Activated CD4-positive, alpha-beta memory T cell treated with anti-CD3 and anti-CD28 coated beads for 36 hours (primary cell): ENCODE measurements around the gene CNPY2. TPM values are rescaled to one million over a fixed set of nuclear protein-coding genes. Genes with fewer than 3 reads are reported as not detected.
A peak's percentile ranks its signal among the peaks of the same experiment; 100 is the strongest.
"Not testable (repeated sequence)": the region's sequence is repeated elsewhere in the genome, so short reads cannot be mapped to it uniquely, and the experiment has no call there.

Source experiments
- CTCF ChIA-PET: fragments of 350-600 bp; sonication (Branson Sonifier 250); formaldehyde crosslinking; loops from one replicate; lab custom pipeline; 2021; ENCODE audit warnings: antibody characterized with exemption, inconsistent platforms; lab: Charles Lee
- POLR2A ChIA-PET: fragments of 350-600 bp; sonication (Branson Sonifier 250); formaldehyde crosslinking; loops from one replicate; lab custom pipeline; 2021; ENCODE audit warnings: antibody characterized with exemption; lab: Charles Lee
- DNase-seq: peaks from one replicate; pipeline ENCODE4 v3.0.0-alpha.2; 2020
- H3K27ac Mint-ChIP-seq: one replicate; pipeline ENCODE4 v1.8.0; 2021; ENCODE audit warnings: mixed read lengths
- H3K27me3 Mint-ChIP-seq: one replicate; pipeline ENCODE4 v1.8.0; 2021; ENCODE audit warnings: mixed read lengths
- H3K36me3 Mint-ChIP-seq: one replicate; pipeline ENCODE4 v1.8.0; 2021; ENCODE audit warnings: mixed read lengths
- H3K4me1 Mint-ChIP-seq: one replicate; pipeline ENCODE4 v1.8.0; 2021; ENCODE audit warnings: low read depth, mixed read lengths
- H3K4me3 Mint-ChIP-seq: one replicate; pipeline ENCODE4 v1.8.0; 2021; ENCODE audit warnings: mild to moderate bottlenecking, mixed read lengths
- H3K9me3 Mint-ChIP-seq: one replicate; pipeline ENCODE4 v1.8.0; 2021; ENCODE audit warnings: mixed read lengths
- intact Hi-C: fragments of 100-400 bp; cut with micrococcal nuclease; formaldehyde crosslinking; loops from one replicate; pipeline ENCODE4 v1.15.1; 2023
- total RNA-seq, 2 experiments: library from RNA; stranded (reverse); gene quantifications; one replicate each; pipeline ENCODE4 v1.2.3, GENCODE V29; 2021

Gene CNPY2
- total RNA-seq, 2 experiments from 2014 or later: 74.7 to 91.6 TPM

GRCh38 chr12:56296295-56296694 is 19.5 kb downstream of the CNPY2 start:
- H3K4me1 Mint-ChIP-seq: peaks cover 60% of the 10 kb centered on the region

DNA sequence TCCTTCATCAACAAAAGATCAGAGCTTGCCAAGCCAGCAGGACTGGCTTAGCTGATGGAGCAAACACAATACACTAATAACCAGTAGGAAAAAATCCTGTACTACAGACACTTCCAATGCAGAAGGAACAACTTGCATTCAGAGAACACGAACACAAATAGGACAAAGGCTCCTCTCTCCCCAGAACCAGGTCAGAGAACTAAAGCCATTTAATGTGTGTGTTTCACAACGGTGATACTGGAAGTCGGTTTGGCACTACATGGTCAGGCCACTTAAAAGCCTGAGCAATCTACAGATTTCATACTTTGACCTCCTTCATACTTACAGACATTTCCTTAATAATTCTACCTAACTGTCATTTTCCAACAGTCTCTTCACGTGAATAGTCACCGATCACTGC is 22.0 kb downstream of the CNPY2 start:
- ChIA-PET CTCF (interaction anchor here (0.6 to 1.2 kb wide), 3 partner anchors 10 to 170 kb away, joined by 3 to 4 read pairs (median 4); partner anchors contain the start of gene TIMELESS), POLR2A (no interaction called here)
- Mint-ChIP-seq H3K36me3 (peaks cover 28% of the 10 kb centered on the region), H3K4me3 (no peak overlapping the region), H3K27ac (no peak overlapping the region), H3K27me3 (no peaks in the 10 kb centered on the region), H3K4me1 (peaks cover 62% of the 10 kb centered on the region), H3K9me3 (no peaks in the 10 kb centered on the region)
- DNase-seq: no peak
- intact Hi-C loops: no loop called here

More at GRCh38 chr12:56296295-56296694, 19.5 kb downstream of the CNPY2 start:
- CTCF ChIA-PET: no interaction called here
- peak overlapping the region; percentile 57 for H3K27ac Mint-ChIP-seq
- H3K27me3 Mint-ChIP-seq: no peaks in the 10 kb centered on the region
- POLR2A ChIA-PET: interaction anchor here (1.0 kb wide), 1 partner anchor 39 kb away, joined by 3 read pairs; no protein-coding TSS in a partner anchor
- H3K9me3 Mint-ChIP-seq: no peaks in the 10 kb centered on the region
- peaks cover 21% of the 10 kb centered on the region for H3K36me3 Mint-ChIP-seq
- DNase-seq: no peak
- intact Hi-C loops: no loop called here
- no peak overlapping the region for H3K4me3 Mint-ChIP-seq

GRCh38 chr12:56288705-56289387 is 26.9 kb downstream of the CNPY2 start:
- Mint-ChIP-seq H3K27ac (no peak overlapping the region), H3K36me3 (peaks cover 18% of the 10 kb centered on the region), H3K27me3 (no peaks in the 10 kb centered on the region), H3K4me1 (peaks cover 31% of the 10 kb centered on the region), H3K9me3 (no peaks in the 10 kb centered on the region), H3K4me3 (no peak overlapping the region)
- intact Hi-C loops: no loop called here
- ChIA-PET POLR2A (interaction anchor here (1.0 to 1.1 kb wide), 2 partner anchors 13 to 37 kb away, joined by 3 to 4 read pairs; no protein-coding TSS in a partner anchor), CTCF (no interaction called here)
- no peak for DNase-seq

- Mint-ChIP-seq H3K27ac (no peak overlapping the region), H3K27me3 (no peaks in the 10 kb centered on the region), H3K4me1 (peaks cover 12% of the 10 kb centered on the region), H3K36me3 (peaks cover 37% of the 10 kb centered on the region), H3K4me3 (no peak overlapping the region), H3K9me3 (no peaks in the 10 kb centered on the region)
- DNase-seq: no peak
- POLR2A ChIA-PET: no interaction called here
- CTCF ChIA-PET: interaction anchor here (1.0 to 2.3 kb wide), 3 partner anchors 19 to 307 kb away, joined by 3 to 9 read pairs (median 6); partner anchors contain the start of gene COQ10A
- intact Hi-C loops: no loop called here
Measured at GRCh38 chr12:56286044-56286830, 29.6 kb downstream of the CNPY2 start.

DNA sequence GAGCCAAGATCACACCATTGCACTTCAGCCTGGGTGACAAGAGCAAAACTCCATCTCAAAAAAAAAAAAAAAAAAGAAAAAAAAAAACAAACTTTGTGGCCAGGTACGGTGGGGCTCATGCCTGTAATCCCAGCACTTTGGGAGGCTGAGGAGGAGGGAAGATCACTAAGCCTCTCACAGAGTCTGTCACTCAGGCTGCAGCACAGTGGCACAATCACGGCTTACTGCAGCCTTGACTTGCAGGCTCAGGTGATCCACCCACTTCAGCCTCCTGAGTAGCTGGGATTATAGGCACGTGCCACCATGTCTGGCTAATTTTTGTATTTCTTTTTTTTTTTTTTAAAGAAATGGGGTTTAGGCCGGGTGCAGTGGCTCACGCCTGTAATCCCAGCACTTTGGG is 31.5 kb downstream of the CNPY2 start:
- H3K27ac Mint-ChIP-seq, intact Hi-C loops, H3K27me3 Mint-ChIP-seq, H3K4me3 Mint-ChIP-seq, DNase-seq, H3K9me3 Mint-ChIP-seq, H3K4me1 Mint-ChIP-seq: not testable (repeated sequence)
- H3K36me3 Mint-ChIP-seq: peaks cover 34% of the 10 kb centered on the region
- CTCF ChIA-PET: interaction anchor here (1.9 kb wide), 1 partner anchor 17 kb away, joined by 6 read pairs; the partner anchor contains the start of gene COQ10A
- POLR2A ChIA-PET: interaction anchor here (0.7 kb wide), 1 partner anchor 26 kb away, joined by 3 read pairs; no protein-coding TSS in a partner anchor

GRCh38 chr12:56282579-56282978 is 33.2 kb downstream of the CNPY2 start:
- H3K27me3 Mint-ChIP-seq: no peaks in the 10 kb centered on the region
- H3K4me1 Mint-ChIP-seq: no peaks in the 10 kb centered on the region
- CTCF ChIA-PET: interaction anchor here (0.8 to 0.9 kb wide), 2 partner anchors 93 to 182 kb away, joined by 3 read pairs; partner anchors contain the start of gene SMARCC2
- intact Hi-C loops: no loop called here
- H3K9me3 Mint-ChIP-seq: no peaks in the 10 kb centered on the region
- peaks cover 38% of the 10 kb centered on the region for H3K36me3 Mint-ChIP-seq
- no peak overlapping the region for H3K4me3 Mint-ChIP-seq
- no peak for DNase-seq
- peak overlapping the region; percentile 33 for H3K27ac Mint-ChIP-seq
- POLR2A ChIA-PET: no interaction called here

DNA sequence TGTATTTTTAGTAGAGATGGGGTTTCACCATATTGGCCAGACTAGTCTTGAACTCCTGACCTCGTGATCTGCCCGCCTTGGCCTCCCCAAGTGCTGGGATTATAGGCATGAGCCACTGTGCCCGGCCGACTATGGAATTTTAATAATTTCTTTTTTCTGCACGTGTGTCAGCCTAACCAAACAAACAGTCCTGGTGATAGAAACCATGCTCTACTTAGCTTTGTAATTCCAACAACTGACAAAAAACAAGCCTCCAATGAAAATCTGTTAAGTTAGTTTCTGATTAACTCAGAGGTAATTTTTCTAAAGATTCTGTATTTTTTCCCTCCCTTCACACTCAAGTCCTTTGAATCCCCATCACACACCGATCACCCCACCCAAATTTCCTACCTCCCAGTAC is 33.8 kb downstream of the CNPY2 start:
- Mint-ChIP-seq H3K27ac (peak overlapping the region; percentile 33), H3K27me3 (no peaks in the 10 kb centered on the region), H3K4me3 (no peak overlapping the region), H3K4me1 (no peaks in the 10 kb centered on the region), H3K36me3 (peaks cover 38% of the 10 kb centered on the region), H3K9me3 (no peaks in the 10 kb centered on the region)
- no peak for DNase-seq
- intact Hi-C loops: no loop called here
- POLR2A ChIA-PET: no interaction called here
- CTCF ChIA-PET: interaction anchor here (0.9 kb wide), 1 partner anchor 92 kb away, joined by 3 read pairs; the partner anchor contains the start of gene SMARCC2

GRCh38 chr12:56280849-56281248 is 34.9 kb downstream of the CNPY2 start:
- no peaks in the 10 kb centered on the region for H3K9me3 Mint-ChIP-seq
- no peaks in the 10 kb centered on the region for H3K27me3 Mint-ChIP-seq
- H3K4me3 Mint-ChIP-seq: no peak overlapping the region
- no peaks in the 10 kb centered on the region for H3K4me1 Mint-ChIP-seq
- POLR2A ChIA-PET: no interaction called here
- no peak for DNase-seq
- H3K27ac Mint-ChIP-seq: no peak overlapping the region
- peaks cover 39% of the 10 kb centered on the region for H3K36me3 Mint-ChIP-seq
- CTCF ChIA-PET: no interaction called here
- intact Hi-C loops: no loop called here

DNA sequence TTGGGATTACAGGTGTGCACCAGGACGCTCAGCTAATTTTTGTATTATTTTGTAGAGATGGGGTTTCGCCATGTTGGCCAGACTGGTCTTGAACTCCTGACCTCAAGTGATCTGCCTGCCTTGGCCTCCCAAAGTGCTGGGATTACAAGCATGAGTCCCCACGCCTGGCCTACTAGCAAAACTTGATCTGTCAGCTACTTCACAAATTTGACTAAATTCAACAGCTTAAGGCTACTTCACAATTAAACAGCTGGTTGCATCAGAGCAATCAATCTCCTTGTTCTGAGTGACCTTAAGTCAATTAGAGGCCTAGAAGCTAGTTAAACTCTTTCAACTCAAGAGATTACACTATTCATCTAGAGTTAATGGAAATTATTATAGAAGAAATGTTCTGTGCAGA is 36.9 kb downstream of the CNPY2 start:
- intact Hi-C loops: no loop called here
- Mint-ChIP-seq H3K9me3 (no peaks in the 10 kb centered on the region), H3K27ac (no peak overlapping the region), H3K4me1 (no peaks in the 10 kb centered on the region), H3K27me3 (no peaks in the 10 kb centered on the region), H3K36me3 (peaks cover 43% of the 10 kb centered on the region), H3K4me3 (no peak overlapping the region)
- ChIA-PET CTCF (no interaction called here), POLR2A (no interaction called here)
- no peak for DNase-seq

DNA sequence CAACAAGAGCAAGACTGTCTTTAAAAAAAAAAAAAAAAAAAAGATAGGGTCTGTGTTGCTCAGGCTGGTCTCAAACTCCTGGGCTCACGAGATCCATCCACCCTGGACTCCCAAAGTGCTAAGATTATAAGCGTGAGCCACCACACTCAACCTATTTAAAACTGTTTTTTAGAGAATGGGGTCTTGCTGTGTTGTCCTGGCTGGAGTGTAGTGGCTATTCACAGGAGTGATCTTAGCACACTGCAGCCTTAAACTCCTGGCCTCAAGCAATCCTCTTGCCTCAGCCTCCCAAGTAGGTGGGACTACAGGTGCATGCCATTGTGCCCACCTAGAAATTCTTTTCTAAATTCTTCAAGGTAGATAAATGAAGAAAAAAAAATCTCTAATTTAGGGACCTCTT is 41.5 kb downstream of the CNPY2 start:
- POLR2A ChIA-PET: no interaction called here
- no peak overlapping the region for H3K4me3 Mint-ChIP-seq
- DNase-seq: no peak
- CTCF ChIA-PET: interaction anchor here (1.0 kb wide), 1 partner anchor 162 kb away, joined by 3 read pairs; no protein-coding TSS in a partner anchor
- H3K27ac Mint-ChIP-seq: no peak overlapping the region
- intact Hi-C loops: no loop called here
- no peaks in the 10 kb centered on the region for H3K9me3 Mint-ChIP-seq
- no peaks in the 10 kb centered on the region for H3K4me1 Mint-ChIP-seq
- H3K27me3 Mint-ChIP-seq: no peaks in the 10 kb centered on the region
- peaks cover 31% of the 10 kb centered on the region for H3K36me3 Mint-ChIP-seq

DNA sequence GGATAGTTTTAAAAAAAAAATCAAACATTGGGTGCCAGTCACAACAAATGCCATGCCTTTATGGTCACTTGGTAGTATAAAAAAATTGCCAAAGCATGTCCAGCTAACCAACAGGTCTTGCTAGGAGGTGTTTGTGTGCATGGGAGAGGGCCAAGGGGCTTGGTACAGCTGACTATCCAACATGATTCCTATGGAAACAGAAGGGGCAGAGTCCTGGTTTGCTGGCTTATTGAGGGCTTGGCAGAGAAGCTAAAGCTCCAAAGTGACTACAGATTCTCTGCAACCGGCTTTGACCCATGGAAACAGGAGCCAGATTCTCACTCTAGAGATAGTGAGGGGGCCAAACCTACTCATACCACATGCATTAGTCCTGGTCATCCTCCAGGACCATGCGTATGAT is 43.3 kb downstream of the CNPY2 start:
- H3K9me3 Mint-ChIP-seq, H3K27ac Mint-ChIP-seq: not testable (repeated sequence)
- H3K36me3 Mint-ChIP-seq: peaks cover 27% of the 10 kb centered on the region

DNA sequence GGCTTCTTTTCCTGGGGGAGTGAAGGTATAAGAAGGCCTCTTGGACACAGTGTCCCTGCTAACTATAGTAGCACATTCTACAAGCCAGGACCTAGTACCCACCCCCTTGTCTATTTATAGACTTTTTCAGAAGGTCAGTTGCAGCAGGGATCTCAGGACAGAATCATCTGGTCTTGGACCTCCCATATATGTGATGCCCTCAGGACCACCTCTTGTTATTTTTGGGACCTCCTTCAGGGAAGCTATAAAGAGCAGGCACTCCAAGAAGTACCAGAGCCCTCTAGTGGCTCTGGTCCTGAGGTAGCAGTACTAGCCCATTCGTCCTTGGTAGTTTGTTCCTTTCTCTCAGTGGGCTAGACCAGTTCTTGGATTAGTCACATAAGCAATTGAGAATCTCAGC is 44.8 kb downstream of the CNPY2 start:
- intact Hi-C loops: no loop called here
- no peak for DNase-seq
- H3K27me3 Mint-ChIP-seq: no peaks in the 10 kb centered on the region
- H3K36me3 Mint-ChIP-seq: peaks cover 24% of the 10 kb centered on the region
- peaks cover 15% of the 10 kb centered on the region for H3K4me1 Mint-ChIP-seq
- ChIA-PET POLR2A (no interaction called here), CTCF (interaction anchor here (0.7 to 0.9 kb wide), 3 partner anchors 78 to 275 kb away, joined by 3 read pairs; no protein-coding TSS in a partner anchor)
- H3K9me3 Mint-ChIP-seq: no peaks in the 10 kb centered on the region
- H3K4me3 Mint-ChIP-seq: no peak overlapping the region
- H3K27ac Mint-ChIP-seq: no peak overlapping the region

More for the DNA sequence above, 43.3 kb downstream of the CNPY2 start:
- DNase-seq, POLR2A ChIA-PET, H3K27me3 Mint-ChIP-seq, CTCF ChIA-PET, intact Hi-C loops, H3K4me3 Mint-ChIP-seq, H3K4me1 Mint-ChIP-seq: not testable (repeated sequence)
